Adipose tissue (tissue), 3 donors: ENCODE measurements around the gene KIR2DL3. TPM values are rescaled to one million over a fixed set of nuclear protein-coding genes. Genes with fewer than 3 reads are reported as not detected.
"Not testable (repeated sequence)": the region's sequence is repeated elsewhere in the genome, so short reads cannot be mapped to it uniquely, and the experiment has no call there.

Experiments
- H3K27ac ChIP-seq: one replicate; pipeline ENCODE4 v1.5.1; 2013; ENCODE audit warnings: low read depth, low read length
- WGBS, 3 donors: extraction: QIAGEN DNeasy Blood & Tissue Kit; methylation state at CpG; one replicate each; pipeline ENCODE4 v1.1.7; 2013; 5-methylcytosine and 5-hydroxymethylcytosine counted together
- polyA plus RNA-seq, 3 donors: library from polyadenylated mRNA; stranded (reverse); fragments of 200-250 nt; gene quantifications; one replicate each; pipeline ENCODE4 v1.2.3, GENCODE V29; 2013
- donor health status: healthy with polysubstance abuse.
- donor health status: Bipolar disorder and iron deficiency.
- donor health status: healthy.

KIR2DL3 gene
- polyA plus RNA-seq, 3 donors = 0.04 TPM; not detected in 2

DNA sequence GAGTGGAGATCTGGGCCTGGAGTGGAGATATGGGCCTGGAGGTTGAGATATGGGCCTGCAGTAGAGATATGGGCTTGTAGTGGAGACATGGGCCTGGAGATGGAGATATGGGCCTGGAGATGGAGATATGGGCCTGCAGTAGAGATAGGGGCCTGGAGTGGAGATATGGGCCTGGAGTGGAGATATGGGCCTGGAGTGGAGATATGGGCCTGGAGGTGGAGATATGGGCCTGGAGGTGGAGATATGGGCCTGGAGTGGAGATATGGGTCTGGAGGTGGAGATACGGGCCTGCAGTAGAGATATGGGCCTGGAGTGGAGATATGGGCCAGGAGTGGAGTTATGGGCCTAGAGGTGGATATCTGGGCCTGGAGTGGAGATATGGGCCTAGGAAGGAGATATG is 402 bp downstream of the KIR2DL3 start:
- no peak overlapping the region for H3K27ac ChIP-seq
- 69 to 100% (median 80%) methylated on average over 1 of the region's 1 CpG for WGBS, 3 donors

DNA sequence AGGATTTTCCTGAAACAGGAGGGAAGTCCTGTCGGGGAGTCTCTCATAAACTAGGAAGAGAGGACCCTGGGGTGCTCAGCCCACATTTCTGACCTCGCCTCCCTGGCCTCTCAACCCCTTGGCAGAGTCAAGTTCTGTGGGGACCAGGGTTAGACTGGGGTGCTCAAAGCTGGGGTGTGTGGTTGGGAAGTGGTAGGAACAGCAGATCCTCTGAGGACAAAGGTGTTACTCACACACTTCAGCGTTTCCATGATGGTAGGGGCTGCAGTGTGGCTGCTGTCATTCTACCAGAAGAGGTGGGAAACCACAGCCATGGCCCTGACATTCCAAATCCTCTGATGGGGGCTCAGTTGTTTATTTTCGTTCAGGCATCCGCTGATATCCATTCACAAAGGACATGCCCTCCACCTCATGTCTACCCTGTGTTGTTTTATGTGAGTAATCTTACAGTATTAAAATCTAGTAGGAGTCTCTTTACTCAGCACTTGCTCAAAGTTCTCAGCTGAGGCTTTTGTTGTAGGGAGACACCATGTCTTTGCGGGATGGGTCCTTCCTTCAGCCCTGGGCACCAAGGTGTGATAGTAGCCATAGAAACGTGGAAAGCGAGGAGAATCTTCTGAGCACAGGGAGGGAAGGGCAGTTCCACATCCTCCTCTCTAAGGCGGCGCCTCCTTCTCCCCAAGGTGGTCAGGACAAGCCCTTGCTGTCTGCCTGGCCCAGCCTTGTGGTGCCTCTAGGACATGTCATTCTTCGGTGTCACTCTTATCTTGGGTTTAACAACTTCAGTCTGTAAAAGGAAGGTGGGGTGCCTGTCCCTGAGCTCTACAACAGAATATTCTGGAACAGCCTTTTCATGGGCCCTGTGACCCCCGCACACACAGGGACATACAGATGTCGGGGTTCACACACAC is 1.5 kb downstream of the KIR2DL3 start:
- WGBS, 3 donors = 75 to 84% (median 81%) methylated on average over 13 of the region's 13 CpGs
- no peak overlapping the region for H3K27ac ChIP-seq

DNA sequence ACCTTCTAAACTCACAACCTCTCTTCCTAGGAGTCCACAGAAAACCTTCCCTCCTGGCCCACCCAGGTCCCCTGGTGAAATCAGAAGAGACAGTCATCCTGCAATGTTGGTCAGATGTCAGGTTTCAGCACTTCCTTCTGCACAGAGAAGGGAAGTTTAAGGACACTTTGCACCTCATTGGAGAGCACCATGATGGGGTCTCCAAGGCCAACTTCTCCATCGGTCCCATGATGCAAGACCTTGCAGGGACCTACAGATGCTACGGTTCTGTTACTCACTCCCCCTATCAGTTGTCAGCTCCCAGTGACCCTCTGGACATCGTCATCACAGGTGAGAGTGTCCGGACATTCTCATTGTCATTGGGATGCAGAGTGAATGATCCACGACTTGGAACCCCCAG is 3.6 kb downstream of the KIR2DL3 start:
- WGBS, 3 donors = 43 to 57% (median 50%) methylated on average over 5 of the region's 5 CpGs
- H3K27ac ChIP-seq = not testable (repeated sequence)

DNA sequence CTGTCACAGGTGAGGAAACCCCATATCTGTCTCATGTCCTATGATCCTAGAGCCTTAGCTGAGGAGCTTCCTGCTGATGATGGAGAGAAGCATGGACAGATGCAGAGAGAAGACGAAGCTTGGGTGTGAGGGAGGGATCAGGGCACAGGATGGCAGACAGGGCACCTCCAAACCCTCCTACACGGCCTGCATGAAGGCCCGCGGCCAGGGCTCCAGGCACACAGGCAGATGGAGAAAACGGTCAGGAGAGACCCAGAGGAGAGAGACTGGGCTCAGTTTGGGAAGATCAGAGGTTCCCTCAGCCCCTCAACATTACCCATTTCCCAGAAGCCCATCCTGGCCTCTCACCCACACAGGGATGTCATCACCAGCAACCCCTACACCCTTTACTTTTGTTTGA is 5.8 kb downstream of the KIR2DL3 start:
- 69 to 82% (median 78%) methylated on average over 4 to 5 of the region's 5 CpGs for WGBS, 3 donors

DNA sequence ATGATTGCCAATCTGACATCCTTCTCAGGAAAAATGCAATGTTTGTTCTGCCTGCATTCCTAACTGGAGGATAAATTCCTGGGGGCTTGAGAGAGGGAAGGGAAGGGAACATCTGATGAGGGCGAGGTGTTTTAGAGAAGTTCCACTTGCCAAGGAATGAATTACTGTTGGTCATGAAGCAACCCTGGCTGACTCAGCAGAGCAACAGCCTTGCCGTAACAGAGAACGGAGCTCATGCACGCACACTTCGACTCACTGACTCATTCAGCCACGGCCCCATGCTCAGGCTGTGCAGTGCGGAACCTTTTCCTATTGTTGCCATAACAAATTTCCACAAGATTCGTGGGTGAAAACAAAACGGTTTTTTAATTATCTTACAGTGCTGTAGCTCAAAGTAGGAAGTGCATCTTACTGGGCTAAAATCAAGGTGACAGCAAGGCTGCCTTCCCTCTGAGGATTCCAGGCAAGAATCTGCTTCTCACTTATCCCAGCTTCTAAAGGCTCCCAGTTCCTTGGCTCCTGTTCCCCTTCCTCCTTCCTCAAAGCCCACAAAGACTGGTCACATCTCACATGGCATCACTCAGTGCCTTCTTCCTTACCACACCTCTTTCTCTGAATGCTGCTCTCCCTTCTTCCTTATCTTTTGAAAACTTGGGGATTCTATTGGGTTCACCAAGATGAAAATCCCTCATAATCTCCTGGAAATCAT is 9.5 kb downstream of the KIR2DL3 start:
- 43 to 60% (median 48%) methylated on average over 9 of the region's 9 CpGs for WGBS, 3 donors

More for the DNA sequence above, 5.8 kb downstream of the KIR2DL3 start:
- H3K27ac ChIP-seq = not testable (repeated sequence)

DNA sequence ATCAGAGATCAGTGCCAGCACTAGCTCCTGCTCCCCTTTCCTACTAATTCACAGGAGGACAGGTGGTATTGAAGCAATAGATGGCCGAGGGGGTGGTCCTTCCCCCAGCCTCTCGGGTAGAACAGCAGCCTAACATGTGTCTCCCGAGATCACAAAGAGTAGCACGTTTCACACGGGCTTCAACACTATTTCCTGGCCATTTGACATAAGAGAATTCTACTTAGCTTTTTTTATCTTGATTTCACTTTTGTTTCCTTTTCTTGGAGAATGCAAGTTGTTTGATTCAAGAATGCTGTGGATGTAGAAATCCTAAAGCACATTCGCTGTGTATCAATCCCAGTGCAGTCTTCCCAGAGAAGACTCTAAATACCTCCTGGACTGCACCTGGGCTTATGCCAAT is 12.0 kb downstream of the KIR2DL3 start:
- WGBS, 3 donors = 37 to 70% (median 39%) methylated on average over 6 of the region's 6 CpGs
- not testable (repeated sequence) for H3K27ac ChIP-seq

More for the DNA sequence above, 9.5 kb downstream of the KIR2DL3 start:
- H3K27ac ChIP-seq = not testable (repeated sequence)

DNA sequence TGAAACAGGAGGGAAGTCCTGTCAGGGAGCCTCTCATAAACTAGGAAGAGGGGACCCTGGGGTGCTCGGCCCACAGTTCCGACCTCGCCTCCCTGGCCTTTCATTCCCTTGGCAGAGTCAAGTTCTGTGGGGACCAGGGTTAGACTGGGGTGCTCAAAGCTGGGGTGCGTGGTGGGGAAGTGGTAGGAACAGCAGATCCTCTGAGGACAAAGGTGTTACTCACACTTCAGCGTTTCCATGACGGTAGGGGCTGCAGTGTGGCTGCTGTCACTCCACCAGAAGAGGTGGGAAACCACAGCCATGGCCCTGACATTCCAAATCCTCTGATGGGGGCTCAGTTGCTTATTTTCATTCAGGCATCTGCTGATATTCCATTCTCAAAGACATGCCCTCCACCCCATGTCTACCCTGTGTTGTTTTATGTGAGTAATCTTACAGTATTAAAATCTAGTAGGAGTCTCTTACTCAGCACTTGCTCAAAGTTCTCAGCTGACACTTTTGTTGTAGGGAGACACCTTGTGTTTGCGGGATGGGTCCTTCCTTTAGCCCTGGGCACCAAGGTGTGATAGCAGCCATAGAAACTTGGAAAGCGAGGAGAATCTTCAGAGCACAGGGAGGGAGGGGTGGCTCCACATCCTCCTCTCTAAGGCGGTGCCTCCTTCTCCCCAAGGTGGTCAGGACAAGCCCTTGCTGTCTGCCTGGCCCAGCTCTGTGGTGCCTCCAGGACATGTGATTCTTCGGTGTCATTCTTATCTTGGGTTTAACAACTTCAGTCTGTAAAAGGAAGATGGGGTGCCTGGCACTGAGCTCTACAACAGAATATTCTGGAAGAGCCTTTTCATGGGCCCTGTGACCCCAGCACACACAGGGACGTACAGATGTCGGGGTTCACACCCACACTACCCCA is 18.1 kb downstream of the KIR2DL3 start:
- H3K27ac ChIP-seq = not testable (repeated sequence)
- 68 to 86% (median 71%) methylated on average over 8 to 11 of the region's 12 CpGs for WGBS, 3 donors

DNA sequence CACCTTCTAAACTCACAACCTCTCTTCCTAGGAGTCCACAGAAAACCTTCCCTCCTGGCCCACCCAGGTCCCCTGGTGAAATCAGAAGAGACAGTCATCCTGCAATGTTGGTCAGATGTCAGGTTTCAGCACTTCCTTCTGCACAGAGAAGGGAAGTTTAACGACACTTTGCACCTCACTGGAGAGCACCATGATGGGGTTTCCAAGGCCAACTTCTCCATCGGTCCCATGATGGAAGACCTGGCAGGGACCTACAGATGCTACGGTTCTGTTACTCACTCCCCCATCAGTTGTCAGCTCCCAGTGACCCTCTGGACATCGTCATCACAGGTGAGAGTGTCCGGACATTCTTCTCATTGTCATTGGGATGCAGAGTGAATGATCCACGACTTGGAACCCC is 20.3 kb downstream of the KIR2DL3 start:
- 46 to 68% (median 54%) methylated on average over 6 of the region's 6 CpGs for WGBS, 3 donors
- not testable (repeated sequence) for H3K27ac ChIP-seq

DNA sequence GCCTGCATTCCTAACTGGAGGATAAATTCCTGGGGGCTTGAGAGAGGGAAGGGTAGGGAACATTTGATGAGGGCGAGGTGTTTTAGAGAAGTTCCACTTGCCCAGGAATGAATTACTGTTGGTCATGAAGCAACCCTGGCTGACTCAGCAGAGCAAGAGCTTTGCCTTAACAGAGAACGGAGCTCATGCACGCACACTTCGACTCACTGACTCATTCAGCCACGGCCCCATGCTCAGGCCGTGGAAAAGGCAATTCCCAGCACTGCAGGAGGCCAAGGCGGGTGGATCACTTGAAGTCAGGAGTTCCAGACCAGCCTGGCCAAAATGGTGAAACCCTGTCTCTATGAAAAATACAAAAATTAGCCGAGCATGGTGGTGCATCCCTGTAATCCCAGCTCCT is 25.9 kb downstream of the KIR2DL3 start:
- not testable (repeated sequence) for H3K27ac ChIP-seq
- WGBS, 3 donors = 49 to 55% (median 54%) methylated on average over 8 of the region's 8 CpGs

DNA sequence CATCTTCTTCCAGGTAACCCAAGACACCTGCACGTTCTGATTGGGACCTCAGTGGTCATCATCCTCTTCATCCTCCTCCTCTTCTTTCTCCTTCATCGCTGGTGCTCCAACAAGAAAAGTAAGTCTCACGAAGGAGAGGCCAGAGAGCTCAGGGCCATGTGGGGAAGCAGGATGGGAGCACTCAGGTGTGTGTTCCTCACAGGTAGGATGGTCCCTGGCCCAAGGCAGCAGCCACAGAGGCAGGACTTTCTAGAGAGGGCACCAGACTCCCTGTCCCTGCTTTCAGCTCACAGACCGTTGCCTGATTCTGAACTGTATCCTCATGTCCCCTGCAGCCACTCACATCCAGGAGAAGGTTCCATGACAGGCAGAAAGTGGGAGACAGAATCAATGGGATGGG is 28.2 kb downstream of the KIR2DL3 start:
- H3K27ac ChIP-seq = not testable (repeated sequence)
- 37 to 79% (median 70%) methylated on average over 3 to 4 of the region's 4 CpGs for WGBS, 3 donors

DNA sequence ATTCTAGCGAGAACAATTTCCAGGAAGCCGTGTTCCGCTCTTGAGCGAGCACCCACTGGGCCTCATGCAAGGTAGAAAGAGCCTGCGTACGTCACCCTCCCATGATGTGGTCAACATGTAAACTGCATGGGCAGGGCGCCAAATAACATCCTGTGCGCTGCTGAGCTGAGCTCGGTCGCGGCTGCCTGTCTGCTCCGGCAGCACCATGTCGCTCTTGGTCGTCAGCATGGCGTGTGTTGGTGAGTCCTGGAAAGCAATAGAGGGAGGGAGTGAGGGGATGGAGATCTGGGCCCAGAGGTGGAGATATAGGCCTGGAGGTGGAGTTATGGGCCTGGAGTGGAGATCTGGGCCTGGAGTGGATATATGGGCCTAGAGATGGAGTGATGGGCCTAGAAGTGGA is 31.3 kb downstream of the KIR2DL3 start, which contains the start of gene KIR2DL1:
KIR2DL1 (plus strand) TSS at position 148 of the 400 bp plus-strand sequence; CDS start at position 206, 58 bp downstream.
- not testable (repeated sequence) for H3K27ac ChIP-seq
- 91 to 92% (median 92%) methylated on average over 15 of the region's 15 CpGs for WGBS, 3 donors

DNA sequence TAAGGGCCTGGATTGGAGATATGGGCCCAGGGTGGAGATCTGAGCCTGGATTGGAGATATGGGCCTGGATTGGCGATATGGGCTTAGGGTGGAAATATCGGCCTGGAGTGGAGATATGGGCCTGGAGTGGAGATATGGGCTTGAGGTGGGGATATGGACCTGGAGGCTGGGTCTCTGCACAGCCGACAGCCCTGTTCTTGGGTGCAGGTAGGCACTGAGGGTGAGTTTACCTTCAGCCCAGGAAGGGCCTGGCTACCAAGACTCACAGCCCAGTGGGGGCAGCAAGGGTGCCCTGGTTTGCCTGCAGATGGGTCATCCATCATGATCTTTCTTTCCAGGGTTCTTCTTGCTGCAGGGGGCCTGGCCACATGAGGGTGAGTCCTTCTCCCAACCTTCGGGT is 32.2 kb downstream of the KIR2DL3 start:
- 84 to 100% (median 85%) methylated on average over 3 to 4 of the region's 4 CpGs for whole genome bisulfite sequencing, 3 donors

DNA sequence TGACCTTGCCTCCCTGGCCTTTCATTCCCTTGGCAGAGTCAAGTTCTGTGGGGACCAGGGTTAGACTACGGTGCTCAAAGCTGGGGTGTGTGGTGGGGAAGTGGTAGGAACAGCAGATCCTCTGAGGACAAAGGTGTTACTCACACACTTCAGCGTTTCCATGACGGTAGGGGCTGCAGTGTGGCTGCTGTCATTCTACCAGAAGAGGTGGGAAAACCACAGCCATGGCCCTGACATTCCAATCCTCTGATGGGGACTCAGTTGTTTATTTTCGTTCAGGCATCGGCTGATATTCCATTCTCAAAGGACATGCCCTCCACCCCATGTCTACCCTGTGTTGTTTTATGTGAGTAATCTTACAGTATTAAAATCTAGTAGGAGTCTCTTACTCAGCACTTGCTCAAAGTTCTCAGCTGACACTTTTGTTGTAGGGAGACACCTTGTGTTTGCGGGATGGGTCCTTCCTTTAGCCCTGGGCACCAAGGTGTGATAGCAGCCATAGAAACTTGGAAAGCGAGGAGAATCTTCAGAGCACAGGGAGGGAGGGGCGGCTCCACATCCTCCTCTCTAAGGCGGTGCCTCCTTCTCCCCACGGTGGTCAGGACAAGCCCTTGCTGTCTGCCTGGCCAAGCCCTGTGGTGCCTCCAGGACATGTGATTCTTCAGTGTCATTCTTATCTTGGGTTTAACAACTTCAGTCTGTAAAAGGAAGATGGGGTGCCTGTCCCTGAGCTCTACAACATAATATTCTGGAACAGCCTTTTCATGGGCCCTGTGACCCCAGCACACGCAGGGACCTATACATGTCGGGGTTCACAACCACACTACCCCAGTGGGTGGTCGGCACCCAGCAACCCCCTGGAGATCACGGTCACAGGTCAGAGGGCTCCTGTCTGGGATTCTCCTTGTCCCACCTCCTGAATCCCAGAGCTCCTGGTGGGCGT is 33.0 kb downstream of the KIR2DL3 start:
- H3K27ac ChIP-seq = not testable (repeated sequence)
- 67 to 82% (median 80%) methylated on average over 10 to 14 of the region's 15 CpGs for WGBS, 3 donors

More for the DNA sequence above, 32.2 kb downstream of the KIR2DL3 start:
- H3K27ac ChIP-seq = not testable (repeated sequence)

DNA sequence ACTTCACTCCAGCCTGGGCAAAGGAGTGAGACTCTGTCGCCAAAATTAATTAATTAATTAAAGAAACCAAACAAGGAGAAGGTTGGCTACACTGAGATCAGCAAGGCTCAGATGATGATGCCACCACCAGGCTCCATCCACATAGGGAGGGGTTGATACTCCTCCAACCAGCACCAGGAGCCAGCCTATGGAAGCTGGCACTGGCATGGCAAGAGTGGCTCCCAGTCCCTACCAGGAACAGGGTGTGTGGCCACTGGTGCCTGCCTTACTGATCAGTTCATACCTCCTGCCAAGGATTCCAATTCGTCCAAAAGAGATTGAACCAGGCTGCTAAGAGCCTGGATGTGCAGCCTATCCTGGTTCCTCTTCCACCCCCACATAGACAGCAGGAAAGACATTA is 34.4 kb downstream of the KIR2DL3 start:
- not testable (repeated sequence) for H3K27ac ChIP-seq
- 41 to 56% (median 48%) methylated on average over 2 of the region's 2 CpGs for WGBS, 3 donors

DNA sequence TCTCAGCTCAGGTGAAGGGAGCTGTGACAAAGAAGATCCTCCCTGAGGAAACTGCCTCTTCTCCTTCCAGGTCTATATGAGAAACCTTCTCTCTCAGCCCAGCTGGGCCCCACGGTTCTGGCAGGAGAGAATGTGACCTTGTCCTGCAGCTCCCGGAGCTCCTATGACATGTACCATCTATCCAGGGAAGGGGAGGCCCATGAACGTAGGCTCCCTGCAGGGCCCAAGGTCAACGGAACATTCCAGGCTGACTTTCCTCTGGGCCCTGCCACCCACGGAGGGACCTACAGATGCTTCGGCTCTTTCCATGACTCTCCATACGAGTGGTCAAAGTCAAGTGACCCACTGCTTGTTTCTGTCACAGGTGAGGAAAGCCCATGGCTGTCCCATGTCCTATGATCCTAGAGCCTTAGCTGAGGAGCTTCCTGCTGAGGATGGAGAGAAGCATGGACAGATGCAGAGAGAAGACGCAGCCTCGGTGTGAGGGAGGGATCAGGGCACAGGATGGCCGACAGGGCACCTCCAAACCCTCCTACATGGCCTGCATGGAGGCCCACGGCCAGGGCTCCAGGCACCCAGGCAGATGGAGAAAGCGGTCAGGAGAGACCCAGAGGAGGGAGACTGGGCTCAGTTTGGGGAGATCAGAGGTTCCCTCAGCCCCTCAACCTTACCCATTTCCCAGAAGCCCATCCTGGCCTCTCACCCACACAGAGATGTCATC is 36.9 kb downstream of the KIR2DL3 start:
- WGBS, 3 donors = 63 to 78% (median 70%) methylated on average over 10 to 12 of the region's 12 CpGs
- not testable (repeated sequence) for H3K27ac ChIP-seq

DNA sequence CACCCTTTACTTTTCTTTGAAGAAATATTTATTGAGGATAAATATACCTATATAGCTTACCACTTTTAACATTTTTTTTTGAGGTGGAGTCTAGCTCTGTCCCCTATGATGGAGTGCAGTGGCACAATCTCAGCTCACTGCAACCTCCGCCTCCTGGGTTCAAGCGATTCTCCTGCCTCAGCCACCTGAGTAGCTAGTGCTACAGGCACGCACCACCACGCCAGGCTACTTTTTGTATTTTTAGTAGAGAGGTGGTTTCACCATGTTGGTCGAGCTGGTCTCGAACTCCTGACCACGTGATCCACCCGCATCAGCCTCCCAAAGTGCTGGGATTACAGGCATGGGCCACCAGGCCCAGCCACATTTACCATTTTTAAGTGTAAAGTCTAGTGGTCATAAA is 37.5 kb downstream of the KIR2DL3 start:
- not testable (repeated sequence) for H3K27ac ChIP-seq
- 59 to 85% (median 63%) methylated on average over 8 of the region's 8 CpGs for WGBS, 3 donors

DNA sequence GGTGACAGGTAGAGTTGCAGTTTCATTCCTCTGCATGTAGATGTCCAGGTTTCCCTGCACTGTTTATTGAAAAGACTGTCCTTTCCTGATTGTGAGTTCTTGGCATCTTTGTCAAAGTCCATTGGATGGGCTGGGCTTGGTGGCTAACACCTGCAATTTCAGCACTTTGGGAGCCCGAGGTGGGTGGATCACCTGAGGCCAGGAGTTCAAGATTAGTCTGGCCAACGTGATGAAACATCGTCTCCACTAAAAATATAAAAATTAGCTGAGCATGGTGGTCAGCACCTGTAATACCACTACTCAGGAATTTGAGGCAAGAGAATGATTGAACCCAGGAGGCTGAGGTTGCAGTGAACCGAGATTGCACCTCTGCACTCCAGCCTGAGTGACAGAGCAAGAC is 39.5 kb downstream of the KIR2DL3 start:
- WGBS, 3 donors = 20 to 70% (median 41%) methylated on average over 3 to 4 of the region's 4 CpGs
- not testable (repeated sequence) for H3K27ac ChIP-seq
